Renal cortex interstitium (tissue), 11 donors: ENCODE measurements around the gene SOCS4. TPM values are rescaled to one million over a fixed set of nuclear protein-coding genes. Genes with fewer than 3 reads are reported as not detected.
"Not testable (repeated sequence)": the region's sequence is repeated elsewhere in the genome, so short reads cannot be mapped to it uniquely, and the experiment has no call there.

Source experiments
- DNase-seq, 11 donors: peaks; one replicate each; pipeline ENCODE4 v3.0.0-alpha.2; 2013; ENCODE audit warnings: low read depth in 9 of 11, low spot score in 4 of 11; ENCODE audit errors: extremely low read depth in 1 of 11
- polyA plus RNA-seq, 3 donors: library from polyadenylated mRNA; unstranded; fragments of 120-200 nt; gene quantifications; one replicate each; pipeline ENCODE4 v1.2.1, GENCODE V29; 2013; ENCODE audit not compliant: insufficient read length in 3 of 3

Gene SOCS4
- polyA plus RNA-seq, 3 donors: 17.4 to 21.6 (median 20.8) TPM

GRCh38 chr14:55073856-55074255, 46.8 kb downstream of the SOCS4 start:
- no peak for DNase-seq

DNA sequence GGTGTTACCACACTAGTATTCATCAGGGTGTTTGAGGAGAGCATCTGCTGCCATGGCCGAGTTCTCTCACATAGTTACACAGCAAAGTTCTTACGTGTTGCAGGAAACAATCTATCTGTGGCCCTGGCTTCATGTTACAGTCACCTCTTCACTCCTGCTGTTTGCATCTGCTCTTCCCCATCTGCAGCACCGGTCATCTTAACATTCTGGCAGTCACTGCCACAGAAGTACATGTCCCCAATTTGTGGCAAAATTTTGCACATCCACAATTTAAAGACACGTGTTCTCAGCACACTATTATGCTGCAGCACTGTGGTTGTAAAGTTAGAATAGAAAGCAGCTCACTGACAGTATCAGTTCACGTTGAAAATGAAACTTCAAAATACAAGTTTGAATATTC, 47.6 kb downstream of the SOCS4 start:
- DNase-seq: no peak

GRCh38 chr14:55075628-55076175, 48.7 kb downstream of the SOCS4 start:
- no peak for DNase-seq

GRCh38 chr14:55077170-55078151, 50.4 kb downstream of the SOCS4 start:
- DNase-seq: no peak

- DNase-seq: not testable (repeated sequence)
These were observed 52.9 kb downstream of the SOCS4 start for GRCh38 chr14:55079961-55080360.

- no peak for DNase-seq
These were observed 57.5 kb downstream of the SOCS4 start for GRCh38 chr14:55084401-55085059.

GRCh38 chr14:55085060-55085660, 58.1 kb downstream of the SOCS4 start:
- no peak for DNase-seq

DNA sequence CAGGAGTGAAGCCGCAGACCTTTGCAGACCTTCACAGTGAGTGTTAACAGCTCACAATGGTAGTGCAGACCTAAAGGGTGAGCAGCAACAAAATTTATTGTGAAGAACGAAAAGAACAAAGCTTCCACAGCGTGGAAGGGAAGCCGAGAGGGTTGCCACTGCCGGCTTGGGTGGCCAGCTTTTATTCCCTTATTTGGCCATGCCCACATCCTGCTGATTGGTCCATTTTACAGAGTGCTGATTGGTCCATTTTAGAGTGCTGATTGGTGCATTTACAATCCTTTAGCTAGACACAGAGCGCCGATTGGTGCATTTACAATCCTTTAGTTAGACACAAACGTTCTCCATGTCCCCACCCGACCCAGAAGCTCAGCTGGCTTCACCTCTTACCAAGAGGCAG, 59.9 kb downstream of the SOCS4 start:
- no peak for DNase-seq

GRCh38 chr14:55088356-55088755, 61.3 kb downstream of the SOCS4 start:
- no peak for DNase-seq

- DNase-seq: no peak
These were observed 65.3 kb downstream of the SOCS4 start for GRCh38 chr14:55092341-55092740.

GRCh38 chr14:55094292-55095157, 67.5 kb downstream of the SOCS4 start:
- DNase-seq: no peak

DNA sequence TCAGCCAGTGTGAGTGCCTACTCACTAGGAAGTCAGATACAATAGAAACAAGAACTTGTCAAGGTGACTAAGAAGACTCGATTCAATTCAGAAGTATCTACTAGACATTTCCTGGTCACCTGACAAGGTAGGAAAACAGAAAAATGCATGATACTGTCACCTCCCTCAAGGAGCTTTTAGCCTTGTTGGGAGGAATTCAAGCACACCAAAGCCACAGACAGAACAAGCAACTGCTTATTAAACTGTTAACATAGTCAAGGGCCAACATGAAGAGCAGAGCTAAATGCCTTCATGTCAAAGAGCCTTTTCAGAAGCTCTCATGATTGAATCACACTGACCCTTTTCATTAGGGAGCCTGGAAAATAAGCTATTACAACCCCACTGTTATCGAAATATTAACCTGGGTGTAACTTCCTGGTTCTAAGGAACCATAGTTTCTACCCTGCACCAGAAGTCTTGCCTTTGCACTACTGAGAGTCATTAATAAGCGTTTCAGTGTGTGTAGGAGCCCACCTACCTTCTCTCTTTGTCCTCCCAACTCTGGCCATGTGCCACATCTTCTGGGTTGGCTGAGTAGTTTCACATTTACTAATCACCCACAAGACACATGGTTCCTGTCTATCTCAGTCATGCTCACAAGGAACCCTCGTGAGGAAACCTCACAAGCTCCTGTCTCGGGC, 71.0 kb downstream of the SOCS4 start:
- no peak for DNase-seq

- DNase-seq: no peak
These were observed 71.5 kb downstream of the SOCS4 start for GRCh38 chr14:55098561-55098898.

Other genes starting within 250 kb of the SOCS4 start
- gene GCH1, start 124.4 kb upstream of the SOCS4 start, polyA plus RNA-seq: 10 to 100 TPM in 1 of 3 donors, 1 to 10 TPM in 2; 7.5 to 10.5 (median 10.0) TPM
- 10 to 100 TPM; 16.4 to 23.0 (median 18.6) TPM for gene WDHD1, start 137 bp upstream of the SOCS4 start, polyA plus RNA-seq
- 100 to 1,000 TPM; 105 to 124 (median 106) TPM for gene MAPK1IP1L, start 24.4 kb downstream of the SOCS4 start, polyA plus RNA-seq
- 10 to 100 TPM; 14.8 to 26.0 (median 16.1) TPM for gene LGALS3, start 102.0 kb downstream of the SOCS4 start, polyA plus RNA-seq
- gene DLGAP5, start 164.3 kb downstream of the SOCS4 start, polyA plus RNA-seq: 10 to 100 TPM; 21.7 to 40.2 (median 33.2) TPM
- gene FBXO34, start 244.2 kb downstream of the SOCS4 start, polyA plus RNA-seq: 10 to 100 TPM; 32.5 to 38.8 (median 38.7) TPM